H1 (cell line): ENCODE results near the gene GPR15. TPM values are rescaled to one million over a fixed set of nuclear protein-coding genes. Genes with fewer than 3 reads are reported as not detected.

Source experiments
- CTCF ChIA-PET: fragments of 300-600 bp; sonication (Branson Sonifier 250); formaldehyde crosslinking; loops from one replicate; lab custom pipeline; 2021; ENCODE audit not compliant: partially characterized antibody; lab: Charles Lee
- POLR2A ChIA-PET: fragments of 300-600 bp; sonication (Branson Sonifier 250); formaldehyde crosslinking; loops from one replicate; lab custom pipeline; 2021; ENCODE audit warnings: inconsistent platforms; ENCODE audit not compliant: partially characterized antibody; lab: Charles Lee
- DNase-seq, 2 experiments: peaks; one replicate each; pipeline versions ENCODE4 v3.0.0 to v3.0.0-alpha.2; 2010 to 2022; ENCODE audit warnings: low spot score in 2 of 2, low read depth in 1 of 2, mixed read lengths in 1 of 2
- FAIRE-seq: peaks from 2 replicates; lab custom pipeline; 2011; peaks lifted over from hg19 to GRCh38; lab: Jason Lieb, UNC
- H2AFZ ChIP-seq: 2 replicates; pipeline ENCODE4 v1.8.1; 2012; ENCODE audit warnings: low read length, inconsistent platforms
- H2AK5ac ChIP-seq: 2 replicates; pipeline ENCODE4 v1.6.1; 2013; ENCODE audit warnings: low read depth, low read length
- H2BK120ac ChIP-seq: replicated peaks from 2 replicates; pipeline ENCODE3; 2013; ENCODE audit warnings: low read depth, low read length, inconsistent platforms
- H2BK12ac ChIP-seq: 2 replicates; pipeline ENCODE4 v1.6.1; 2013; ENCODE audit warnings: low read depth, low read length
- H2BK15ac ChIP-seq: 2 replicates; pipeline ENCODE4 v1.6.1; 2013; ENCODE audit warnings: low read length
- H2BK20ac ChIP-seq: 2 replicates; pipeline ENCODE4 v1.6.1; 2013; ENCODE audit warnings: low read length
- H2BK5ac ChIP-seq: 2 replicates; pipeline ENCODE4 v1.6.1; 2013; ENCODE audit warnings: low read depth, low read length
- H3K14ac ChIP-seq: 2 replicates; pipeline ENCODE4 v1.6.1; 2013; ENCODE audit warnings: inconsistent platforms; ENCODE audit not compliant: insufficient read length
- H3K18ac ChIP-seq: 2 replicates; pipeline ENCODE4 v1.6.1; 2013; ENCODE audit warnings: low read length; ENCODE audit errors: extremely low read depth
- H3K23ac ChIP-seq: 2 replicates; pipeline ENCODE4 v1.6.1; 2013; ENCODE audit warnings: inconsistent platforms; ENCODE audit not compliant: insufficient read length
- H3K23me2 ChIP-seq: 2 replicates; pipeline ENCODE4 v1.6.1; 2013; ENCODE audit warnings: low read depth, low read length
- H3K27ac ChIP-seq: 2 replicates; pipeline ENCODE4 v1.6.1; 2011; ENCODE audit warnings: low read depth, low read length, inconsistent platforms
- H3K27me3 ChIP-seq, 4 experiments: replicated peaks in 1 of 4; 1 replicate in 1 of 4; 2 replicates in 3 of 4; pipeline versions ENCODE4 v1.6.1 to v1.8.1; 2011 to 2013; ENCODE audit warnings: low read length in 3 of 4, mild to moderate bottlenecking in 3 of 4, inconsistent platforms in 2 of 4, mixed read lengths in 2 of 4, moderate library complexity in 1 of 4; ENCODE audit not compliant: control insufficient read depth in 3 of 4, insufficient read depth in 3 of 4; ENCODE audit errors: extremely low read depth in 1 of 4
- H3K36me3 ChIP-seq, 4 experiments: 2 replicates each; pipeline versions ENCODE4 v1.6.1 to v1.8.1; 2011 to 2013; ENCODE audit warnings: mild to moderate bottlenecking in 4 of 4, low read length in 3 of 4, moderate library complexity in 2 of 4, control low read depth in 1 of 4, inconsistent platforms in 1 of 4; ENCODE audit not compliant: insufficient read depth in 4 of 4, control insufficient read depth in 2 of 4
- H3K4ac ChIP-seq: replicated peaks from 2 replicates; pipeline ENCODE3; 2013; ENCODE audit warnings: low read length, low read depth, mixed read lengths, inconsistent platforms; ENCODE audit not compliant: insufficient read length
- H3K4me1 ChIP-seq, 4 experiments: replicated peaks in 1 of 4; 1 replicate in 1 of 4; 2 replicates in 3 of 4; pipeline versions ENCODE4 v1.6.1 to v1.8.1; 2011 to 2013; ENCODE audit warnings: low read length in 3 of 4, inconsistent platforms in 2 of 4, mixed read lengths in 1 of 4; ENCODE audit not compliant: insufficient read depth in 4 of 4, control insufficient read depth in 3 of 4
- H3K4me2 ChIP-seq, 2 experiments: 2 replicates each; pipeline versions ENCODE4 v1.6.1 to v1.8.1; 2011 to 2013; ENCODE audit warnings: low read depth in 2 of 2, low read length in 2 of 2, control low read depth in 1 of 2, inconsistent platforms in 1 of 2, mild to moderate bottlenecking in 1 of 2; ENCODE audit not compliant: insufficient read depth in 1 of 2
- H3K4me3 ChIP-seq, 4 experiments: fragments of 200-600, 300-600 bp in 1 of 4; sonication (generic), shearing (Covaris generic), sonication (Bioruptor Twin) in 1 of 4; 2 replicates each; pipeline versions ENCODE4 v1.5.1 to v1.8.1; 2011 to 2016; ENCODE audit warnings: low read length in 4 of 4, low read depth in 3 of 4, control low read depth in 2 of 4, inconsistent platforms in 2 of 4, mild to moderate bottlenecking in 2 of 4, mixed read lengths in 1 of 4, moderate library complexity in 1 of 4; ENCODE audit not compliant: insufficient read depth in 2 of 4; ENCODE audit errors: extremely low read depth in 1 of 4
- H3K56ac ChIP-seq: replicated peaks from 2 replicates; pipeline ENCODE3; 2013; ENCODE audit warnings: low read depth, mild to moderate bottlenecking, mixed read lengths, low read length, inconsistent platforms; ENCODE audit not compliant: insufficient read length
- H3K79me1 ChIP-seq: 2 replicates; pipeline ENCODE4 v1.6.1; 2013; ENCODE audit warnings: low read depth, low read length, control low read depth
- H3K79me2 ChIP-seq, 2 experiments: 2 replicates each; pipeline versions ENCODE4 v1.6.1 to v1.8.1; 2012 to 2013; ENCODE audit warnings: low read length in 2 of 2, mild to moderate bottlenecking in 2 of 2, inconsistent platforms in 1 of 2; ENCODE audit not compliant: insufficient read depth in 2 of 2, control insufficient read depth in 1 of 2
- H3K9ac ChIP-seq, 4 experiments: replicated peaks in 1 of 4; 1 replicate in 1 of 4; 2 replicates in 3 of 4; pipeline versions ENCODE4 v1.6.1 to v1.8.1; 2011 to 2013; ENCODE audit warnings: low read depth in 3 of 4, low read length in 3 of 4, control low read depth in 2 of 4, mild to moderate bottlenecking in 2 of 4, moderate library complexity in 2 of 4, inconsistent platforms in 1 of 4; ENCODE audit errors: extremely low read depth in 1 of 4
- H3K9me3 ChIP-seq, 2 experiments: 2 replicates each; pipeline versions ENCODE4 v1.6.1 to v1.8.1; 2012 to 2013; ENCODE audit warnings: mild to moderate bottlenecking in 2 of 2, moderate library complexity in 2 of 2, control low read depth in 1 of 2, inconsistent platforms in 1 of 2, low read depth in 1 of 2, low read length in 1 of 2, mixed read lengths in 1 of 2; ENCODE audit not compliant: insufficient read depth in 2 of 2
- H4K20me1 ChIP-seq, 2 experiments: replicated peaks in 1 of 2; 2 replicates each; pipeline versions ENCODE3 to v1.8.1; 2011 to 2013; ENCODE audit warnings: inconsistent platforms in 2 of 2, low read length in 2 of 2, mild to moderate bottlenecking in 1 of 2; ENCODE audit not compliant: insufficient read depth in 2 of 2, control insufficient read depth in 1 of 2
- H4K5ac ChIP-seq: 2 replicates; pipeline ENCODE4 v1.6.1; 2013; ENCODE audit warnings: low read length, low read depth, mixed read lengths, inconsistent platforms; ENCODE audit not compliant: insufficient read length
- H4K8ac ChIP-seq: 2 replicates; pipeline ENCODE4 v1.8.0; 2013; ENCODE audit warnings: mild to moderate bottlenecking, moderate library complexity, low read length, inconsistent platforms; ENCODE audit not compliant: insufficient read depth; ENCODE audit errors: extremely low read depth
- H4K91ac ChIP-seq: replicated peaks from 2 replicates; pipeline ENCODE3; 2013; ENCODE audit warnings: low read length, mixed read lengths, inconsistent platforms; ENCODE audit not compliant: insufficient read length
- ASH2L ChIP-seq: fragments of 200-600, 300-600 bp; sonication (generic); IDR thresholded peaks from one replicate; pipeline ENCODE4 v1.7.1; 2017; ENCODE audit warnings: low read length
- CEBPB ChIP-seq: IDR thresholded peaks from 2 replicates; pipeline ENCODE4 v1.6.1; 2012; ENCODE audit warnings: low read depth, low read length
- CHD2 ChIP-seq: IDR thresholded peaks from 2 replicates; pipeline ENCODE4 v1.6.1; 2012; ENCODE audit warnings: low read length, improper control_type of control experiment
- JUN ChIP-seq: IDR thresholded peaks from 2 replicates; pipeline ENCODE4 v1.6.1; 2011; ENCODE audit warnings: low read depth, mild to moderate bottlenecking, improper control_type of control experiment, low read length
- NANOG ChIP-seq: IDR thresholded peaks from 2 replicates; pipeline ENCODE4 v1.6.1; 2011; ENCODE audit warnings: low read length, low read depth, mild to moderate bottlenecking, inconsistent platforms; ENCODE audit not compliant: insufficient read depth, poor library complexity, severe bottlenecking
- POLR2AphosphoS5 ChIP-seq: IDR thresholded peaks from 2 replicates; pipeline ENCODE4 v1.6.1; 2011; ENCODE audit warnings: low read depth, low read length
- RBBP5 ChIP-seq: IDR thresholded peaks from 2 replicates; pipeline ENCODE4 v1.7.1; 2012; ENCODE audit warnings: low read depth, mild to moderate bottlenecking, inconsistent platforms, low read length, moderate library complexity, borderline replicate concordance
- TAF1 ChIP-seq: IDR thresholded peaks from 2 replicates; pipeline ENCODE4 v1.6.1; 2011; ENCODE audit warnings: mild to moderate bottlenecking, low read depth, low read length
- WGBS, 2 experiments: shearing (Covaris generic) in 1 of 2; methylation state at CpG; one replicate each; pipeline versions ENCODE4 v1.1.6 to v1.1.7; 2013 to 2015; ENCODE audit warnings: low lambda C conversion rate in 2 of 2, mixed read lengths in 2 of 2, inconsistent platforms in 1 of 2, low coverage in 1 of 2, missing lambda C conversion rate in 1 of 2; ENCODE audit not compliant: insufficient replicate concordance in 2 of 2, insufficient coverage in 1 of 2, insufficient read length in 1 of 2; ENCODE audit errors: extremely low coverage in 1 of 2, missing lambda C conversion rate in 1 of 2; 5-methylcytosine and 5-hydroxymethylcytosine counted together
- polyA plus RNA-seq, 7 experiments: library from polyadenylated mRNA; depleted of rRNA in 3 of 7; stranded (reverse) in 5 of 7; unstranded in 2 of 7; fragments of >200 nt in 5 of 7; fragments of 200-250 nt in 2 of 7; gene quantifications; 1 replicate in 5 of 7; 2 replicates in 1 of 7; 4 replicates in 1 of 7; pipeline versions ENCODE4 v1.2.1 to v1.2.3, GENCODE V29; 2011 to 2013; ENCODE audit warnings: missing spikeins in 2 of 7, mixed read lengths in 2 of 7
- total RNA-seq: library from RNA; stranded (reverse); fragmentation: NEBNext Ultra II Directional; extraction: Animal tissue kit (Norgen Biotek cat#: 25700); gene quantifications from 2 replicates; pipeline ENCODE4 v1.2.1, GENCODE V29; 2021
- TF ChIP-seq, protein P1 (sequence below): IDR thresholded peaks from 2 replicates; pipeline ENCODE4 v1.6.1; 2012; ENCODE audit warnings: low read length, inconsistent platforms

GPR15 gene
- total and polyA plus RNA-seq, 2 of the 8 experiments (the other 6 are each of a cell fraction or from before 2014, with no cell fraction given): not detected

DNA sequence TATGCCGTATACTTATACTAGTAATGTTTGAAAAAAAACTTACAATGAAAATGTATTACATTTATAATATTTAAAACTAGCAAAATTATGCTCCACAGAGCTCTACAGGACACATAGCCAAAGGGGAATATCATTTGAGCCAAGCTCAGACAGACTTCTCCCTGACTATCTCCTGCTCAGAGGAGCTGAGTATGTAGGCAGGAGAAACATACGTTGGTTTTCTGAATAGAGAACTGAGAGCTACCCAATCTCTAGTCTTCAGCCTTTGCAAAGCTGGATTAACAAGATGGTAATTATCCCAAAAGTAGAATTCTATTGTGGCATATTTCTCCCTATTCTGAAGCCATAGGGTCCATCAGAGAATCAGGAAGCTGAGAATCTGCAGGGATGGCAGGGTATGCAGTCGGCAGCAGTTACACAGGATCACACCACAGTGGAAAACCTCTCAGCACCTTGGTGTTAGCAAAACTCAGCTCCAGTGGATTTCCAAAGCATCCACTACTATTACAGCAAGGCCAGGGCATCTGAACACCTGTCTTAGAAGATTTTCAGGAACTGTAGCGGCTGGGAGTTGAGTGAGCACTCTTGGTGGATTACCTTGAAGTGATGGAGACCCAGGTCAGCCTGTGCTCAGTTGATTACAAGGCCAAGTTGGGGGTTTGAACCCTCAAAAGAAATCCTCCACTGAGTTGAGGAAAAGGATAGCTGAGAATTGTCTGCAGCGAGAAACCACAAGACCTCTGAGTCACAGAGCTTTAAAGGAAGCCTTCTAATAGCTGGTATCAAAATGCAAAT lies 30.1 kb downstream of the GPR15 start:
- Histone ChIP-seq H3K79me2 (no peaks in the 10 kb centered on the region), H3K9me3 (no peaks in the 10 kb centered on the region)

More for the DNA sequence above, 30.1 kb downstream of the GPR15 start:
- H2AK5ac ChIP-seq: no peak overlapping the region
- no peak overlapping the region for H4K91ac ChIP-seq
- ChIA-PET POLR2A (no interaction called here), CTCF (interaction anchor here (0.7 to 2.2 kb wide), 3 partner anchors 9 to 12 kb away, joined by 3 to 5 read pairs (median 4); no protein-coding TSS in a partner anchor)
- WGBS, 2 experiments: 89% methylated on average over 5 of the region's 5 CpGs; no CpG with 5 or more reads in 1 of the 2 experiments
- H3K9ac ChIP-seq: peak overlapping the region in 1 of 4 experiments; percentile 34; a peak in 1 of 7 replicates
- no peaks in the 10 kb centered on the region for H3K23me2 ChIP-seq
- H3K79me1 ChIP-seq: no peaks in the 10 kb centered on the region
- H3K23ac ChIP-seq: no peak overlapping the region
- FAIRE-seq (no peak), DNase-seq (no peak)
- H3K4me3 ChIP-seq: no peak overlapping the region
- no peak overlapping the region for H3K27ac ChIP-seq
- H3K4me2 ChIP-seq: no peak overlapping the region
- no peak for TF ChIP-seq NANOG
- no peak for TF ChIP-seq POLR2AphosphoS5
- no peak for TF ChIP-seq ASH2L
- TF ChIP-seq JUN: no peak
- TF ChIP-seq RBBP5: no peak
- TF ChIP-seq, protein P1, sequence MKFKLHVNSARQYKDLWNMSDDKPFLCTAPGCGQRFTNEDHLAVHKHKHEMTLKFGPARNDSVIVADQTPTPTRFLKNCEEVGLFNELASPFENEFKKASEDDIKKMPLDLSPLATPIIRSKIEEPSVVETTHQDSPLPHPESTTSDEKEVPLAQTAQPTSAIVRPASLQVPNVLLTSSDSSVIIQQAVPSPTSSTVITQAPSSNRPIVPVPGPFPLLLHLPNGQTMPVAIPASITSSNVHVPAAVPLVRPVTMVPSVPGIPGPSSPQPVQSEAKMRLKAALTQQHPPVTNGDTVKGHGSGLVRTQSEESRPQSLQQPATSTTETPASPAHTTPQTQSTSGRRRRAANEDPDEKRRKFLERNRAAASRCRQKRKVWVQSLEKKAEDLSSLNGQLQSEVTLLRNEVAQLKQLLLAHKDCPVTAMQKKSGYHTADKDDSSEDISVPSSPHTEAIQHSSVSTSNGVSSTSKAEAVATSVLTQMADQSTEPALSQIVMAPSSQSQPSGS: no peak
- TF ChIP-seq CEBPB: no peak
- TF ChIP-seq CHD2: no peak
- TF ChIP-seq TAF1: no peak
- H3K36me3 ChIP-seq: no peaks in the 10 kb centered on the region
- H3K4ac ChIP-seq: no peak overlapping the region
- no peaks in the 10 kb centered on the region for H3K4me1 ChIP-seq
- no peaks in the 10 kb centered on the region for H4K20me1 ChIP-seq
- no peak overlapping the region for H2BK12ac ChIP-seq
- H3K18ac ChIP-seq: no peak overlapping the region; the same call in 1 of the 2 replicates
- no peak overlapping the region for H3K56ac ChIP-seq
- no peak overlapping the region for H4K8ac ChIP-seq
- H2BK5ac ChIP-seq: no peak overlapping the region
- H2BK20ac ChIP-seq: no peak overlapping the region
- H3K14ac ChIP-seq: no peak overlapping the region
- no peak overlapping the region for H4K5ac ChIP-seq
- H2BK15ac ChIP-seq: no peak overlapping the region
- no peaks in the 10 kb centered on the region for H3K27me3 ChIP-seq
- H2BK120ac ChIP-seq: no peak overlapping the region
- peak overlapping the region; percentile 11; the same call in 1 of the 2 replicates for H2AFZ ChIP-seq
